ENCODE measurements around the gene DHX15.

- no peak for TF ChIP-seq EZH2 (IDR thresholded peaks at IDR 0.05; ENCODE audit: insufficient read depth, low read length)
- no peak for TF ChIP-seq CTCF (IDR thresholded peaks at IDR 0.05; ENCODE audit: insufficient read depth, low read depth, low read length)
Measured at GRCh38 chr4:24489870-24490269, 94.5 kb downstream of the DHX15 start.

Data from astrocyte (in vitro differentiated cells and primary cell).